Lung (tissue), 12 donors: ENCODE data around the gene NUDT6. TPM values are rescaled to one million over a fixed set of nuclear protein-coding genes. Genes with fewer than 3 reads are reported as not detected.

ENCODE experiments used
- ATAC-seq: fragments of 200-7000 bp; cut with Tn5 transposase; one replicate; pipeline ENCODE4 v1.9.1; 2020; ENCODE audit warnings: moderate number of reproducible peaks; ENCODE audit not compliant: insufficient read depth, low FRiP score
- DNase-seq, 3 donors: peaks; one replicate each; pipeline ENCODE4 v3.0.0-alpha.2; 2013 to 2017
- H3K27ac ChIP-seq, 2 donors: one replicate each; pipeline ENCODE4 v1.5.1; 2013; ENCODE audit warnings: mild to moderate bottlenecking in 2 of 2, moderate library complexity in 2 of 2, control low read depth in 1 of 2, inconsistent platforms in 1 of 2, low read depth in 1 of 2, low read length in 1 of 2
- H3K27me3 ChIP-seq, 3 donors: one replicate each; pipeline ENCODE4 v1.5.1; 2013; ENCODE audit warnings: low read length in 2 of 3; ENCODE audit not compliant: control insufficient read depth in 3 of 3, insufficient read depth in 3 of 3
- H3K36me3 ChIP-seq, 4 donors: one replicate each; pipeline ENCODE4 v1.5.1; 2013; ENCODE audit warnings: low read length in 4 of 4, mild to moderate bottlenecking in 1 of 4, moderate library complexity in 1 of 4; ENCODE audit not compliant: control insufficient read depth in 4 of 4, insufficient read depth in 4 of 4
- H3K4me1 ChIP-seq, 5 donors: one replicate each; pipeline ENCODE4 v1.5.1; 2013; ENCODE audit warnings: low read length in 5 of 5, mild to moderate bottlenecking in 2 of 5, moderate library complexity in 1 of 5; ENCODE audit not compliant: control insufficient read depth in 5 of 5, insufficient read depth in 5 of 5
- H3K4me3 ChIP-seq: one replicate; pipeline ENCODE4 v1.5.1; 2013; ENCODE audit warnings: mild to moderate bottlenecking, control low read depth, moderate library complexity
- H3K9ac ChIP-seq, 2 donors: one replicate each; pipeline ENCODE4 v1.5.1; 2013; ENCODE audit warnings: low read length in 2 of 2, control low read depth in 1 of 2; ENCODE audit not compliant: insufficient read depth in 1 of 2
- H3K9me3 ChIP-seq, 4 donors: one replicate each; pipeline ENCODE4 v1.5.1; 2013; ENCODE audit warnings: low read length in 3 of 4, mild to moderate bottlenecking in 1 of 4, moderate library complexity in 1 of 4; ENCODE audit not compliant: control insufficient read depth in 4 of 4, insufficient read depth in 3 of 4
- WGBS, 2 donors: extraction: QIAGEN DNeasy Blood & Tissue Kit; methylation state at CpG; one replicate each; pipeline ENCODE4 v1.1.7; 2013; 5-methylcytosine and 5-hydroxymethylcytosine counted together
- polyA plus RNA-seq, 2 donors: library from polyadenylated mRNA; stranded (reverse); fragments of 200-250 nt; gene quantifications; one replicate each; pipeline ENCODE4 v1.2.1, GENCODE V29; 2013
- total RNA-seq, 2 donors: library from RNA; depleted of rRNA in 1 of 2; stranded (reverse); fragments of >200 nt in 1 of 2; gene quantifications; one replicate each; pipeline ENCODE4 v1.2.1, GENCODE V29; 2014 to 2021
- TF ChIP-seq, protein P1 (sequence below): IDR thresholded peaks from 2 replicates; pipeline ENCODE4 v1.5.1; 2012; ENCODE audit warnings: mild to moderate bottlenecking; ENCODE audit errors: control extremely low read depth, extremely low read depth
- donor health status: control.
- donor health status: control.
- donor health status: Bipolar disorder and iron deficiency.
- donor health status: healthy.
- donor health status: DM: yes; HTN: yes; CAD: no.

The NUDT6 gene
- total and polyA plus RNA-seq, 4 donors: 3.8 to 9.2 (median 6.7) TPM

DNA sequence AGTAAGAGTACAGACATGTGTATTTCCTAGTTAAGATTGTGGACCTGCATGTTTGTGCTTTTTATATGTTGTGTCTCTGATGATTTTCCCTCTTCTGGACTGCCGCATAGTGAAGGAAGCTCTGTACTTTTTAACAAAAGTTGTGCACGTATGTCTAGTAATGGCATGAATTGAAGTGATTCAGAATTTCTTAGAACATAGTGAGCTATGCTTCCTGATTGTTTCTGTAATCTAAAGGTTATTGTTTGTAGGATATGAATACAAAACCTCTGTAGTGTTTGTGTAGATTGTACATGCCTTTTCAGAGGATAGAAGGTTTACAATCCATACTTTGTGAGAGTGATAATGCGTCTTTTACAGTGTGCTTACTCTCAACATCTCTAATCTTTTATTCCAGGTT lies 37.0 kb upstream of the NUDT6 start:
- WGBS, 2 donors: 75 to 86% methylated on average over 3 of the region's 3 CpGs
- no peak overlapping the region for H3K4me3 ChIP-seq
- H3K9me3 ChIP-seq: no peaks in the 10 kb centered on the region
- TF ChIP-seq, protein P1, sequence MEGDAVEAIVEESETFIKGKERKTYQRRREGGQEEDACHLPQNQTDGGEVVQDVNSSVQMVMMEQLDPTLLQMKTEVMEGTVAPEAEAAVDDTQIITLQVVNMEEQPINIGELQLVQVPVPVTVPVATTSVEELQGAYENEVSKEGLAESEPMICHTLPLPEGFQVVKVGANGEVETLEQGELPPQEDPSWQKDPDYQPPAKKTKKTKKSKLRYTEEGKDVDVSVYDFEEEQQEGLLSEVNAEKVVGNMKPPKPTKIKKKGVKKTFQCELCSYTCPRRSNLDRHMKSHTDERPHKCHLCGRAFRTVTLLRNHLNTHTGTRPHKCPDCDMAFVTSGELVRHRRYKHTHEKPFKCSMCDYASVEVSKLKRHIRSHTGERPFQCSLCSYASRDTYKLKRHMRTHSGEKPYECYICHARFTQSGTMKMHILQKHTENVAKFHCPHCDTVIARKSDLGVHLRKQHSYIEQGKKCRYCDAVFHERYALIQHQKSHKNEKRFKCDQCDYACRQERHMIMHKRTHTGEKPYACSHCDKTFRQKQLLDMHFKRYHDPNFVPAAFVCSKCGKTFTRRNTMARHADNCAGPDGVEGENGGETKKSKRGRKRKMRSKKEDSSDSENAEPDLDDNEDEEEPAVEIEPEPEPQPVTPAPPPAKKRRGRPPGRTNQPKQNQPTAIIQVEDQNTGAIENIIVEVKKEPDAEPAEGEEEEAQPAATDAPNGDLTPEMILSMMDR: no peak
- no peak overlapping the region for H3K9ac ChIP-seq
- H3K36me3 ChIP-seq: peaks cover 0 to 4% (median 2%) of the 10 kb centered on the region in 4 donors
- no peaks in the 10 kb centered on the region for H3K27me3 ChIP-seq
- no peak overlapping the region for H3K27ac ChIP-seq
- peaks cover 0 to 19% (median 0%) of the 10 kb centered on the region in 5 donors for H3K4me1 ChIP-seq
- ATAC-seq: no peak
- DNase-seq: no peak

- Histone ChIP-seq H3K36me3 (peaks cover 2 to 14% (median 6%) of the 10 kb centered on the region in 4 donors), H3K27me3 (no peaks in the 10 kb centered on the region), H3K27ac (no peak overlapping the region), H3K4me1 (peaks cover 0 to 19% (median 0%) of the 10 kb centered on the region in 5 donors), H3K9ac (no peak overlapping the region), H3K4me3 (no peak overlapping the region), H3K9me3 (no peaks in the 10 kb centered on the region)
- no peak for ATAC-seq
- 49 to 81% methylated on average over 2 of the region's 2 CpGs for WGBS, 2 donors
- DNase-seq: no peak
- TF ChIP-seq, protein P1: no peak
Measured at GRCh38 chr4:122958505-122958904, 36.1 kb upstream of the NUDT6 start.

DNA sequence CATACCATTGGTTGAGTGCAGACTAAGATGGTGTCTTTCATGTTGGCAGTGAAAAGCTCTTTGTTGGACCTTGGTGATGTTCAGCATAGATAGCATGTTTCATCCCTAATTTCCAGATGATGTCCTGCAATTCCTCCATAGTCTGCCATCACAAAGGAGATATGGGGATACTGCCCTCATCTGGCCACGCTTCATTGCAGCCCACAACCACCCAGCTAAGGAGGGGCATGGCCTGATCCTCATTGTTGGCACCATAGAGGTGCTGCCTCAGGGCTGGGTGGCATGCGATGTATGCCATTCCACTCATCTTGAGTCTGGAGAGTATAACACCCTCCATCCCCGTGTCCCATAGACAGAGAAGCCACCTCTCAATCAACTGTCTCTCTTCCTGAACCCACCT lies 31.5 kb upstream of the NUDT6 start:
- Histone ChIP-seq H3K9ac (no peak overlapping the region), H3K4me1 (no peaks in the 10 kb centered on the region), H3K27me3 (no peaks in the 10 kb centered on the region), H3K9me3 (peaks cover 0 to 3% (median 0%) of the 10 kb centered on the region in 4 donors), H3K4me3 (no peak overlapping the region), H3K36me3 (peaks cover 8 to 38% (median 32%) of the 10 kb centered on the region in 4 donors), H3K27ac (no peak overlapping the region)
- WGBS, 2 donors: 96 to 100% methylated on average over 3 of the region's 3 CpGs
- ATAC-seq: no peak
- no peak for DNase-seq
- TF ChIP-seq, protein P1: no peak

GRCh38 chr4:122952028-122952427 lies 29.6 kb upstream of the NUDT6 start:
- ATAC-seq (no peak), DNase-seq (no peak)
- Histone ChIP-seq H3K4me1 (no peaks in the 10 kb centered on the region), H3K36me3 (peaks cover 14 to 42% (median 38%) of the 10 kb centered on the region in 4 donors), H3K9me3 (peaks cover 0 to 3% (median 0%) of the 10 kb centered on the region in 4 donors), H3K4me3 (no peak overlapping the region), H3K9ac (no peak overlapping the region), H3K27ac (no peak overlapping the region), H3K27me3 (no peaks in the 10 kb centered on the region)
- 99% methylated on average over 4 of the region's 4 CpGs for WGBS, 2 donors
- TF ChIP-seq, protein P1: no peak
